GM21723 (cell line): Measurements from ENCODE around the gene ACP4.

Experiments
- ATAC-seq: cut with Tn5 transposase; IDR thresholded peaks from one replicate; pipeline ENCODE4 v1.9.1; 2021; ENCODE audit warnings: mild to moderate bottlenecking, moderate library complexity; ENCODE audit not compliant: unreplicated experiment

ACP4 gene

GRCh38 chr19:50839712-50840655 is 49.8 kb downstream of the ACP4 start:
- ATAC-seq = no peak

- ATAC-seq = no peak
Measured at GRCh38 chr19:50842130-50842529, 51.9 kb downstream of the ACP4 start.

- no peak for ATAC-seq
Measured at GRCh38 chr19:50843205-50843604, 53.0 kb downstream of the ACP4 start.

- no peak for ATAC-seq
Measured at GRCh38 chr19:50843701-50844221, 53.5 kb downstream of the ACP4 start.

- no peak for ATAC-seq
Measured at GRCh38 chr19:50844296-50844935, 54.2 kb downstream of the ACP4 start.
